C4-2B (cell line): Measurements from ENCODE around the gene PPDPF.

Experiments used
- CTCF ChIP-seq: fragments of 450-650 bp; conservative IDR thresholded peaks from 2 replicates; pipeline ENCODE4 v1.5.1; 2017; ENCODE audit warnings: mild to moderate bottlenecking
- ZFX ChIP-seq: fragments of 450-650 bp; IDR thresholded peaks from 2 replicates; pipeline ENCODE4 v1.6.1; 2017

DNA sequence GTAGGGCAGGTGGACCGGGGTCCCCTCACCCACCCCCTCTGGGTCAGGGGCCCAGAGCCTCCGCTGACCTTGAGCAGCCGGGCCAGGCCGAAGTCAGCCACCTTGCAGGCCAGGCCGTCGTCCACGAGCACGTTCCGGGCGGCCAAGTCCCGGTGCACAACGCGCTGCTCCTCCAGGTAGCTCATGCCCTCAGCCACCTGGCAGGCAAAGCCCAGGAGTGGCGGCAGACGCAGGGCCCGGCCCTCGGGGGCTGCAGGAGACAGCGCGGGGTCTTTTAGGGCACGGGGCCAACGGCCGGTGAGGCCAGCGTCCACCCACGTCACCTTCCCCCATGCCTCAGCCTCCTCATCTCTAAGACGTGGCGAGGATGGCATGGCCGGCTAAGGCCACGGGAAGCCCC is 20.8 kb downstream of the PPDPF start:
- no peak for TF ChIP-seq CTCF
- no peak for TF ChIP-seq ZFX
